Measurements from ENCODE around the gene HMG20A.
A peak's percentile ranks its signal among the peaks of the same experiment; 100 is the strongest.

The HMG20A gene

DNA sequence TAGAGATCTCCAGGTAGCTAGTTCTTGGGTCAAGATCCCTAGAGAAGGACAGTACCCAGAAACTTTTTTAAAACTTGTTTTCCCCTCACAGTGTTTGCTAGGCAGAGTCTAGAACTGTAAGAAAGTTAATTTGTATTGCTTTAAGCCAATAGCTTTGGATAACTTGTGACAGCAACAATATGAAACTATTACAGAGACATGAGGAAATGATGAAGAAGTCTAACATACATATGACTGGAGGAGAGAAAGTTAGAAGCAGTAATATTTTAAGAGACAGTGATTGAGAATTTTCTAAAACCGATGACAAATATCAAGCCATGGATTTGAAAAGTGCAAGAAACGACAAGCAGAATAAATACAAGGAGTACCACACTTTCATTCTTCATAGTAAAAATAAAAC lies 10.0 kb downstream of the HMG20A start:
- DNase-seq = no peak

DNA sequence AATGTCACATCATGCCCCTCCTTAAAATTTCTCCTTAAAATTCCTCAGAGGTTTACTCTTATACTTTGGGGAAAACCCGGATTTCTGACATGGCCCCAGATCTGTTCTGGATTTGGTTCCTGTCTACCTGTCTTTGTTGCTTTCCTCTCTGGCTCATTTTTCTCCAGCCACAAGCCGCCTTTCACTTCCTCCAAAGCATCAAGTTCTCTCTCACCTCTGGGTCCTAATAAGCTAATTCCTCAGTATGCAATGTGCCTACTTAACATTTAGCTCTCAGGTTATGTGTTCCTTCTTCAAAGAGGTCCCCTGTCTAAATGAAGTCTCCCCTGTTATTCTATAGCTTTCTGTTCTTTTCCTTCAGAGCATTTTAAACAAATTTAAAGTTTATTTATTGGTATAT lies 16.1 kb downstream of the HMG20A start:
- DNase-seq = no peak

DNA sequence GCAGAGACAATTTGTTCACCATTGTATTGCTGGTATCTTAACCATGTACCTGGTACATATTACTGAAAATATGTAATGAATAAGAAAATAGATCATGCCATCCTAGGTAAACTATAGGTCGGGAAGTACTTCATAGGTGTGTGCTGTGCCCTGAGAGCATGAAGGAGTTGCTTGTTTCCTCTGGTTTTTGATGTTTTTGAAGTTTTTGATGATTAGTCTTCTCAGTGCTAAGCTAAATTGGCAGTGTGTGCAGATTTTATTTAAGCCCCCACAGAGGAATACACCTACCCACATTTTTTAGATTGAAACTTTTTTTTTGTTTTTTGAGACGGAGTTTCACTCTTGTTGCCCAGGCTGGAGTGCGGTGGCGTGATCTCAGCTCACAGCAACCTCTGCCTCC lies 16.6 kb downstream of the HMG20A start:
- DNase-seq = no peak

DNA sequence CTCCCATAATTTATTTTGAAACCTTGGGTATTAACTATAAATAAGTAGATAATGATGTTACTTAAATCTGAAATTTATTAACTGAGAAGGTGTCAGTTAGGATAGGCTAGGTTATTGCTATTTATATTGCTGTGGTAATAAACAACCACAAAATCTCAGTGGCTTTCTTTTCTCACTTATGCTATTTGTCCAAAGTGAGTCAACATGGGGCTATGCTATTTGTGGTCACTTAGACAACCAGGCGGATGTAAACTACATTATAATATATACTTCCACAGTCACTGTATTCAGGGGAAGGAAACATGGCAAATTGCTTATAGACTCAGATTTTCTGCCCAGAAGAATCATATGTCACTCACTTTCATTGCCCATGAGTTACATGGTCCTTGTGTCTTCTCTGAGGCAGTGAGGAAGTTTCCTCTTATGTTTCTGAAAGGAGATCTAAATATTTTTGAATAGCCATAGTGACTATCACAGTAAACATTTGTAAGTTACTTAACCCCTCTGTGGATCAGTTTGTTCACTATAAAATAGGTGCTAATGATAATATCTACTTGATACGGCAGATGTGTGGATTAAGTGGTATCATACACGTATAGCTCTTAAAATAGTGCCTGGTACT lies 19.8 kb downstream of the HMG20A start:
- no peak for DNase-seq

DNA sequence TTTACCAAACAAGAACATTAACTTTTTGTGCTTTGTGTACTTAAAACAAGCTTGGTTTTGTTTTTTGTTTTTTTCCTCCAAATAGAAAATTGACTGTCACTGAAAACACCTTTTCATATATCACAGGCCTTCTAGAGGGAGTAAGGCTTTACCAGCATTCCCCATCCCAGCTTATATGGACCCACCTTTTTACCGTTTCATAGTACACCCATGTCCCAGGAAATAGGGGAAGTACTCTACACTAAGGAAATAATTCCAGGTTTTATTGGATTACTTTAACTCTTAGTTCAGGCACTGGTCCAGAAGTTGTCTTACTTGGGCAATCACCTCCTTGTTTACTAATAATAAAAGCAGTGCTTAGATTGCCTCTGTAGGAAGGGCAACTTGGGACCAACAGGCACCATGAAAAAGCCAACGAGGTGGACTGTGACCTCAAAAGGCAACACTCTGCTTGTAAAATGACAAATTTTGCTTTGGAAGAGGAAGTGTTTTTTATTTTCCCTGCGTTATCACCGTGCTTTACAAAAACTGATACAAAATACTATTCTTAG lies 26.2 kb downstream of the HMG20A start:
- DNase-seq = no peak

DNA sequence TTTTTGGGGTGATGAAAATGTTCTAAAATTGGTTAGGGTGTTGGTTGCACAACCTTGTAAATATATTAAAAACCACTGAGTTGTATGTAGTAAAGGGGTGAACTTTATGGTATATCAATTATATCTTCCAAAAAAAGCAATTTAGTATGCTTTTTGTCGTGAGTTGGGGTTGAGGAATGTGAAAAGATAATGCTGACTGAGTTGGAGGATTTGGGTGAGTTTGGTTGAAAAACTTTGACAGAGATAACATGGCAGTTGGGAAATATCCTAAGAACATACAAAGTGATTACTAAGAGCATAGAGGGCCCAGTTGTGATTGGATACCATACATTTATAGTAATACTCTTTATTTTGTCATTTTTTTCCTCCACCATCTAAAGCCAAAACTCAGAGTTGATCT lies 33.6 kb downstream of the HMG20A start:
- DNase-seq = no peak

DNA sequence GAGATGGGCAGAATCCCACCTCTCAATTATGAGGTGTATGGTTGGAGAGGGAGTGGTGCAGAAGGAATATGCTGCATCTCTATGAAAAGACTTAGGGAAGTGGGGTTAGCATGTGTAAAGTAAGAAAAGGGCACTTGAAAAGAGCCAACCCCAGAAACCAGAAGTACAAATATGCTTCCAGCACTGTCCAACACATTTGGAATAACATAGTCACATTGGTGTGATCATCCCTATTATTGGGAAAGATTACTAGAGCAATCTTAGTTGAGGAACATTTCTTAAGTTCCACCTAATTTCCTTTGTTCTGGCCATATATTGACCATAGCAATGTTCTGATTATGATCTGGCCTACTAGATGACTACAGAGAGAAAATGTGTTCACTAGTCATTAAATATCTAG lies 34.3 kb downstream of the HMG20A start:
- DNase-seq = no peak

DNA sequence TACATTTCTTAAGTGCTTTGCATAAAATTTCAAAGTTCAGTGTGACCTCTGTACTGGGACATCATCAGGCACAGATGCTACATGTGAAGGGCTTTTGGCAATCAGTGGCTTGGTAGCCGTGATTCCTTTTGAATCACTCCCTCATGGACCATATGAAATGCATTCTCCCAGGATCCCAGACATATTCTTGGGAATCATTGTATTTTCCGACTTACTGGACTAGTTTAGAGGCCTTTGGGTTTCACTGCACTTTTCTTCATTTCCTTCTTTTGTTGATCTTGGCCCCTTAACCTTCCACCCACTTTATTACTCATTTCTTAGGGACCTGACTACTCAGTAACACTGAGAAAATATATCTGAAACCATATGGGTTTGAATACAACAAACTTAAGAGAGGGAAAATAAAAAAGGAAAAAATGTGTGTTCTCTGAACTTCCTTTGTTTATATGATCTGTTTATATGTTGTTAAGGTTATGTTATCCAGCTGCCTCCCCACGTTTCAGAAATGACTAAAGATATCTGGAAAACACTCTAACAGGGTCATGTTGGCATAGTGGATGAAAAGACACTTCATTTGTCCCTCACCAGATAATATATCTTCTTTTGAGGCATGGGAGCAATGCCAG lies 35.1 kb downstream of the HMG20A start:
- DNase-seq = no peak

DNA sequence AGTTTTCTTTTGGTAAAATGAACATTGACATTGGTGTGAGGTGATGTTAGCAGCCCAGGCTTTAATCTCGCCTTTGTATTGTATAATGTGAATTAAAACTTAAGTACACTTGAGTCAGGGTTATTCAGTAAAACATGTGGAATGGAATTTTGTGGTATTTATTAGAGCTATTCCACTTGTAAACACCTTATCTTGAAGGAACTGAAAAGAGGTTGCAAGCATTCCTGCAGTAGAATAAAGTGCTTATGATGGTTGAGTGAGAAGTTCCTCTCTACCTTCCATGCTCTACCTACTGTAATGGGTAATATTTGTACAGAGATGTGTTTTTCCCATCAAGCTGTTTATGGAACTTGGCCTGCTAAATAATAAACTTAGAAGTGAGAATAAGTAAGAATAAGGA lies 36.1 kb downstream of the HMG20A start:
- DNase-seq = no peak

DNA sequence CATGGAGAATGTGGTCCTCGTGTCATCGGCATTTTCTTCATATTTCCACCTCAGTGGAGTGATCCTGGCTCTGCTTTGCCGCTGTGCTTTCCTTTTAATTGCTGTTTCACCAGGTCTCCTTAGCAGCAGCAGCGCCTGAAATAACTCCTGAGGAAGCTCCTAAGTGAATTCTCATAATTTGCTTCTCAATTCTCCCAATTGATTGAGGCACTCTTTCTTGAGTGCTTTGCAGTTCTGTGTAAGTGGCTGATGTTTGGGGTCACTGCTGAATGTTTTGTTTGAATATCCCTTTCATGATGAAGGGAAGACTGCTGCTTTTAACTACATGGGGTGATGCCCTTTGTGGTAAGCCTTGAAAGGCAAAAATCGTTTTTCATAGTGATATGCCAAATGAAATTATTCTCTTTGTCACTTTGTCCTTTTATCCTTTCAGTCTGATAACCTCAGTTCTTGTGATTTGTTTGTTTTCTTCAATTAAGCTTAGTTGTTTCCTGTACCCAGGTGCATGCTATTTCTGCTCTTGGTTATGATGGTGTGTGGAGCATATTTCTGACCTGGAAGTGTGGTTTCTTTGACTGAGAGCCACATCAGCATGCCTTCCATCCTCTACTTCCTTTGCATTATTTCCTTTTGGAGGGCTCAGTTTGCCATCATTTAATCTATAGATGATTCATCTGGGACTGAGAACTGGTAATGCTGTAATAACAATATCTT lies 36.7 kb downstream of the HMG20A start:
- DNase-seq = peak in 1 of 5 donors; percentile 16

DNA sequence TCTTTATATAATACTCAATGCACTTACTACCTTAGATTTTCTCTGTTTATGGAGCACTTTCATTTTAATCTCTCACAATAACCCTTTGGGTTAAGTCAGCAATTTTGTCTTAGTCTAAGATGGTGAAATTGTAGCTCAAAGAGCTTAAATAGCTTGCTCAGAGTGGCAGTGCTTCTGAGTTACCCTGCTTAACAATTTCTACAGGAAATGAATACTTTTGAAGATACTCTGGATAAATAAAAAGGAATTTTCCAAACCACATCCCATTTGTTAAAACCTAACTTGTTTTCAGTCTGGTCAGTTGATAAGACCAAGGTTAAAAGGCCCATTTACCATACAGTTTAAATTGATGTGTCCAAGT lies 37.2 kb downstream of the HMG20A start:
- DNase-seq = no peak

DNA sequence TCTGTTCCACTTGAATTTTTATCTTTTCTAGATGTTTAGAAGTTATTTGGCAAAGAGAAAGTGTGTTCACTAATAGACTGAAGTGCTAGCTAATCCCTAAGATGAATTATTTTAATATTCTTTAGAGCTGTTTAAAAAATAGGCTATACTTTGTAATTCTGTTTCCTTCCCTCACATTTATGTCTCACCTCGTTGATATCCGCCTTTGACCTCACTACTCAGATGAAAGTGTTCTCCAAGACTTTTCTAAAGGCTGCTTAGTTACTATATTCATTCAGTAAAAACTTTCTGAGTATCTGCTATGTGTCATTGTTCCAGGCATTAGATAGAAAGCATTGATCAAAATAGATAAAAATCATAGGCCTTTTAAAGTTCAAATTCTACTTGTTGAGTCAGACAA lies 38.3 kb downstream of the HMG20A start:
- DNase-seq = no peak

DNA sequence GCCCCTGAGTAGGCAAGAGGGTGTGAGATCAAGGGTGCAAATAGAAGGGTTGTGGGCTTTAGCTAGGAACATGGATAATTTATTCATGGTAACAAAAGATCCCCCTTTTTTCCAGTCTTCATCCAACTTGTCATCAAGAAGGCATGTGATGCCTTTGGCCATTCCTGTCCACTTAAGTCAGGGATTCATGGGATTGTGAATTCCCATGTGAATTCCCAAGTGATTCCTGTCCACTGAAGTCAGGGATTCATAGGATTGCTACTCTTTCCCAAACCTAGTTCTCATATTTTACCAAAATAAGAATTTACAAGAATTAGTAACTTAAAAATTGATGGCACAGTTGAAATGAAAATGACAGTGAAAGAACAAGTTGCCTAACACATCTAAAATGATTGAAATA lies 40.8 kb downstream of the HMG20A start:
- no peak for DNase-seq

DNA sequence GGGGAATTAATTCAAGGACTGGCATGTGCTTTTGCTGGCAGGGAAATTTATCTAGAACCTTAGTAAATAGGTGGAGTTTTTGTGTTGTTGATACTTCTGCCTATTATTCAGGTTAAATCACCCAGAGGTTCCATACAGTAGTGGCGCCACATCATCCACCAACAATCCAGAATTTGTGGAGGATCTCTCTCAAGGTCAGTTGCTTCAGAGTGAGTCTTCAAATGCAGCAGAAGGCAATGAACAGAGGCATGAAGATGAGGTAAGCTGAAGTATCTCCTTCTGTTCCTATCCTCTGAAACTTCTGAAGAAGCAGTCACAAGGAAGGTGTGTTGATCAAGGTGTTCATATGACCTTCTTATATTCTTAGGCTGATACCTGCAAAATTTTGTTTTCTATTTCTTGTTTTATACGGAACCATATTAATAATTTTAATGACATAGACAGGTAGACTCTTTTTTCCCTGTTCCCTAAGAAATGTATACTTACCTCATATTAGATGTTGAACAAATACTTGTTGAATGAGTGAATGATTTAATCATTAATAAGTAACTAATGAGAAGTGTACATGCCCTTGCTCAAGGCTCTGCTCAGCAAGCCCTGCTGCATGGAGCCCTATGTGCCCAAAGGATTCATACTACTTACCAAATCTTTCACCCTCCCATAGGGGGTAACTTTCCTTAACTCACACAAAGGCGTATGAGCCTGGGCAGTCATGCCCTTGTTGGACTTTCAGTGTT lies 43.6 kb downstream of the HMG20A start:
- DNase-seq = no peak

DNA sequence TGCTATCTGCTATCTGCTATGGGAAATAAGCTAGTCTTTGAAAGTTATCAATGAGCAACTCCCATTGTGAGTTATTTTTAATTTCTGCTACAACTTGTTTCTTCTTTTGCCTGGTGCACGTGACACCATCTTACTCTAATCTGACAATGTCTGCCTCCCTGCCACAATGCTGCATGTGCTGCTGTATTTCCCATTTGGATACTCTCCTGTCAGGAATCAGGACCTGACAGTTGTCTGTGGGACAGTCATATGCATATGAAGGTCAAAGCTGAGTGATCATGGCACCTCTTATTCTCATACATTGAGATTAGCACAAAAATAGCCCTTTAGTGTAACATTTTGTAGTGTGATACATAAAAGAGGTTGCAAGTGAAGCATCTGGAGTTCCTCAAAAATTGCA lies 45.8 kb downstream of the HMG20A start:
- no peak for DNase-seq

DNA sequence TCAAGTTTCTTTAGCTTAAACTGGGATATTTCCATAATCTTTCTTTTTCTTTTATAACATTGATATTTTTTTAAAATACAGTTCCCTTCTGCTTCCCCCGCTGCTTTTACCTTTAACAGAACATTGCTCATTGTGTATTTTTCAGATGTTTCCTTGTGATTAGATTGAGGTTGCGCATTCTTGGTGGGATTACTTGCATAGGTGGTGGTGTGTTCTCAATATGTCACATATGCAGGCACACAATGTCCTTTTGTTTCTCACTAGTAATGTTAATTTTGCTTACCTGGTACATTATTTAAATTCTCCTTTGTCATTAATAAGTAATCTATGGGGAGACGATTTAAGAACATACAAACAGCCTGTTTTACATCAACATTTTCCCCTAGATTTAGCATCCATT lies 48.2 kb downstream of the HMG20A start:
- DNase-seq = no peak

DNA sequence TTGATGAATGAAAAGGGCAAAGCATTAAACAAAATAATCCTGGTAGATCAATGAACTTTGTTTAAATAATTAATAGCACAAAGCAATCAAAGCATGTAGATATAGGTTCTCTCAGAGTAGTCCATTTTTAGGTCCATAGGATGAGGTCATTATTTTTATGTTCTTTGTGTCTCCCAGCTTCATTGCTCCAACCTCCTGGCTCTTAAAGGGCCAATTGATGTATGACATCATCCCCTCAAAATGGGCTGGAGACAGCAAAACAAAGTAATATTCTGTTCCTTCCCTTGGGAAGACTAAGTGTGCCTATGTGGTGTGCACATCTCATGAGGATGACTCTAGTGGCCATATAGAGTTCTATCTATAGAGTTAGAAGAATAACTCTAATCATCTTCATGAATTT lies 49.5 kb downstream of the HMG20A start:
- DNase-seq = no peak

DNA sequence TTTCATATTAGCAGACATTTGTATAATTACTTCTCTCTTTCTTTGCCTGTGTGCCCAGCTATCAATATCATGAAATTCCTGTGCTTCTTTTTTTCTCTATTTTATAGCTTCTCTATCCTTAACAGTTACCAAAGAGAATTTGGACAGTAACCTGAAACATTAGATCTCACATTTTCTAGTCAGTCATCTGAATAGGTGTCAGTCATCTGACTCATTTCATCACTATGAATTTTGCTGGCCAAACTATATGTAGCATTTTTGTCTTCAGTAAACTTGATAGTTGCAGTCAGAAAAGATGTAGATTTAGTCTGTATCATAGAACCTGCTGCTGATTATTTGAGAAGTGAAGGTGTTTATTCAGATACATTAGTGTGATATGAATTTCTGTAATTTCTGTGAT lies 52.6 kb downstream of the HMG20A start:
- DNase-seq = no peak

DNA sequence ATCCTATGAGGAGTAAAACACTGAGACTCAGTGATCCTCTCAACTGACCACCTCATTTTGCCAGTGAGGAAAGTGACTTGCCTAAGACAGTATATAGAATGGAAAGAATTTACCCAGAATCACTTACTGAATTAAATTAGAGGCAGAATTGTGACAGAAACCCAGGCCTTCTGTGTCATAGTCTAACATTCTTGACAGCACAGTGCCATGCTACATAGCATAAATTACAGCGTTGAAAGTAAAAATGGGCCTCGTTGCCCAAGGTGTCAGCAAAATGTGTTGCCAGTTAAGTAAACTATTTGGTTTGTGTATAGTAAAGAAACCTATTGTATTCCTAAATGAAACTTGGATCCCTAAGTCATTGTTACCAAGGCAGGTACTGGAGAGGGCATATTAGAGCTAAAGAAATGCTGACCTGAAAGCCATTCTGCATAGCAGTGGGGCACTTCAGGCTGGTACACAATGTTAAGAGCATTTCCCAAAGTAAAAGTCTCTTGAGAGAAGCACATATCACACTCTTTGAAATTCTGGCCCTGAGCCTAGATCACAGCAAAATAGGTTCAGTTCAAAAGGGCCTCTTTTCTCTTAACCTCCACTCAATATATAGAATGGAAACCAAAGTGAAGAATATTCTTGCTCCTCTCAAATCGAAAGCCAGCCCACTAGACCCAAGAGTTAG lies 53.8 kb downstream of the HMG20A start:
- no peak for DNase-seq

DNA sequence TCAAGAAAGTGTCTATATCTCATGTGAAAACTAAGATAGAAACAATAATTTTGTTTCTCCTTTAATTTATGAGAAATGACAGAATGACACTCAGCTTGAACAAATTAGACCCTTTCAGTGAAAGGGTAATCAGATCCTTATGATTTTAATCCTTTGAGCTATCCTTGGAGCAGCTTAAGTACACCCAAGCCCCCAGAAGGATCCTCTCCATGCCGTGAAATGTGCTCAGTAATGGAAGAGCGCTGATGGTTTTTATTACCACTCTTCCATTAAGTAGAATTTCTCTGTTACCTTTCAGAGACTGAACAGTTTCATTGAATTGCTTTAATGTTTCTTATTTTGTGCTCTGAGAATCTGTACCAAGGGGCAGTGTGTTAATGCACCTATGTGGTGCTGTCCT lies 54.3 kb downstream of the HMG20A start:
- no peak for DNase-seq

DNA sequence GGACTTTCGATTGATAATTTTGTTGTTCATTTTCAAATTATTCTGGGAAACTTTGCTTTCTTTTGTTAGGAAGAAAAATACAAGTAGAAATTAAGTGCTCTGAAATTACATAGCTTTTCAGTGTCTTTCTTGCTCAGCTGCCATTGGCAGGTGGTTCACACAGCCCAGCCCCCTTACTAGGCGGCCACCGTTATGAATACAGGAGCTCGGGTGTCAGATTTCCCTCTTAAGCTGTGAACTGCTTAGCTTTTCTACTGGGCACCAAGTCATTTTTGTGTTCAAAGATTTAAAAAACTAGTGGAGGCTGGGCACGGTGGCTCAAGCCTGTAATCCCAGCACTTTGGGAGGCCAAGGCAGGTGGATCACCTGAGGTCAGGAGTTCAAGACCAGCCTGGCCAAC lies 55.2 kb downstream of the HMG20A start:
- no peak for DNase-seq

DNA sequence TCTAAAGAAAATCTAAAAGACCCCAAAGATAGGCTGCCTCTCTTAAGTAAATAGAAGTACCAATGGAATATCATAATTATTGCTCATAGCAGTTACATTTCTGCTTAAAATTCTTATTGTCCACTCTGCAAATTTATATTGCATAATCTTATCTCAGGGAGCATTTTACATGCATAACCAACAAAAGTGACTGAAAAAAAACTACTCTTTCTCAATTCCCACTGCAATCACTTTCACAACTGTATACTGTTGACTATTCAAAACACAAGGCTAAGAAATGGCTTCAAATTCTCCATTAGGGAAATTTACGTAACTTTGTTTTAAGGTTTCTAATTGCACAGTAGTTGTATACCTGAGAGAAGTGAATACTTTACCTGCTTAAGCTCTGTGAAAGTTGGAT lies 56.3 kb downstream of the HMG20A start:
- DNase-seq = no peak

DNA sequence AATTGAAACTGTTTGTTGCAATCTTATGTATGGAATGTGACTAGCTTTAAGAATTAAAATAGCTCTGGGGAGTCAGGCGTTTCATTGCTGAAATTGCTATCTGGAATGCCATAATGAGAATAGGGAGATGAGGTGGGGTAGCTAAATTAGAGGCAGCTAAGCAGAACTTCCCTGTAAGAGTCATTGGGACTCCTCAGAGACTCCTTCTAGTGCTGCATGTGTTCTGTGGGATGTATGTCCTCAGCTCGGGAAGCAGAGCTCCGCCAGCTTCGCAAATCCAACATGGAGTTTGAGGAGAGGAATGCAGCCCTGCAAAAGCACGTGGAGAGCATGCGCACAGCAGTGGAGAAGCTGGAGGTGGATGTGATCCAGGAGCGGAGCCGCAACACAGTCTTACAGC lies 57.4 kb downstream of the HMG20A start:
- DNase-seq = no peak

Measured in T-helper 1 cell (primary cell).